ENCODE data around the gene PITPNM2.

PITPNM2 gene

GRCh38 chr12:123153906-123154305 is 3.0 kb upstream of the PITPNM2 start:
- TF ChIP-seq EZH2 (IDR thresholded peaks at IDR 0.05; ENCODE audit: borderline replicate concordance, low read length) (no peak), CTCF (IDR thresholded peaks at IDR 0.05; ENCODE audit: low read length) (no peak)
- peaks cover 35% of the 10 kb centered on the region for H3K36me3 ChIP-seq (ENCODE audit: insufficient read depth, low read length)
- H3K27me3 ChIP-seq (ENCODE audit: insufficient read depth, low read length) = no peaks in the 10 kb centered on the region
- no peak overlapping the region for H2AFZ ChIP-seq (ENCODE audit: low read length)
- no peaks in the 10 kb centered on the region for H4K20me1 ChIP-seq (ENCODE audit: insufficient read depth, low read length)
- H3K79me2 ChIP-seq (ENCODE audit: insufficient read depth, low read length) = peaks cover 31% of the 10 kb centered on the region
- H3F3A ChIP-seq (ENCODE audit: insufficient read depth, low read length) = 0 out of 2 replicates have a peak, but pooled peaks cover 4% of the 10 kb centered on the region
- H3K9me3 ChIP-seq (ENCODE audit: low read length) = no peaks in the 10 kb centered on the region
- no peak overlapping the region for H3K9ac ChIP-seq (ENCODE audit: low read length)
- H3K4me1 ChIP-seq (ENCODE audit: insufficient read depth, low read length, severe bottlenecking) = peaks cover 42% of the 10 kb centered on the region
- no peak overlapping the region; the same call in 1 of the 2 replicates for H3K4me2 ChIP-seq (ENCODE audit: low read length)
- H3K9me2 ChIP-seq (ENCODE audit: low read depth, low read length) = no peaks in the 10 kb centered on the region
- H3K4me3 ChIP-seq (ENCODE audit: low read depth, low read length, poor library complexity, severe bottlenecking) = no peak overlapping the region
- H3K27ac ChIP-seq (ENCODE audit: low read depth, low read length, poor library complexity, severe bottlenecking) = peak overlapping the region; percentile 91

GRCh38 chr12:123152833-123153232 is 1.9 kb upstream of the PITPNM2 start:
- H4K20me1 ChIP-seq (ENCODE audit: insufficient read depth, low read length) = no peaks in the 10 kb centered on the region
- no peaks in the 10 kb centered on the region for H3K9me3 ChIP-seq (ENCODE audit: low read length)
- H3K27ac ChIP-seq (ENCODE audit: low read depth, low read length, poor library complexity, severe bottlenecking) = peak overlapping the region; percentile 91
- H3K9ac ChIP-seq (ENCODE audit: low read length) = peak overlapping the region; percentile 99; the same call in 1 of the 2 replicates
- 0 out of 2 replicates have a peak, but pooled peaks cover 4% of the 10 kb centered on the region for H3F3A ChIP-seq (ENCODE audit: insufficient read depth, low read length)
- peaks cover 42% of the 10 kb centered on the region for H3K79me2 ChIP-seq (ENCODE audit: insufficient read depth, low read length)
- peaks cover 52% of the 10 kb centered on the region for H3K4me1 ChIP-seq (ENCODE audit: insufficient read depth, low read length, severe bottlenecking)
- H3K27me3 ChIP-seq (ENCODE audit: insufficient read depth, low read length) = no peaks in the 10 kb centered on the region
- H3K4me3 ChIP-seq (ENCODE audit: low read depth, low read length, poor library complexity, severe bottlenecking) = peak overlapping the region; percentile 89
- no peaks in the 10 kb centered on the region for H3K9me2 ChIP-seq (ENCODE audit: low read depth, low read length)
- peaks cover 46% of the 10 kb centered on the region for H3K36me3 ChIP-seq (ENCODE audit: insufficient read depth, low read length)
- TF ChIP-seq CTCF (IDR thresholded peaks at IDR 0.05; ENCODE audit: low read length) (no peak), EZH2 (IDR thresholded peaks at IDR 0.05; ENCODE audit: borderline replicate concordance, low read length) (no peak)
- no peak overlapping the region for H2AFZ ChIP-seq (ENCODE audit: low read length)
- no peak overlapping the region; the same call in 1 of the 2 replicates for H3K4me2 ChIP-seq (ENCODE audit: low read length)

- 0 out of 2 replicates have a peak, but pooled peaks cover 4% of the 10 kb centered on the region for H3F3A ChIP-seq (ENCODE audit: insufficient read depth, low read length)
- H3K9ac ChIP-seq (ENCODE audit: low read length) = peak overlapping the region; percentile 99
- no peaks in the 10 kb centered on the region for H3K27me3 ChIP-seq (ENCODE audit: insufficient read depth, low read length)
- no peak for TF ChIP-seq EZH2 (IDR thresholded peaks at IDR 0.05; ENCODE audit: borderline replicate concordance, low read length)
- no peak for TF ChIP-seq CTCF (IDR thresholded peaks at IDR 0.05; ENCODE audit: low read length)
- H4K20me1 ChIP-seq (ENCODE audit: insufficient read depth, low read length) = no peaks in the 10 kb centered on the region
- peak overlapping the region; percentile 89 for H3K4me3 ChIP-seq (ENCODE audit: low read depth, low read length, poor library complexity, severe bottlenecking)
- H3K9me2 ChIP-seq (ENCODE audit: low read depth, low read length) = no peaks in the 10 kb centered on the region
- H2AFZ ChIP-seq (ENCODE audit: low read length) = no peak overlapping the region
- H3K4me1 ChIP-seq (ENCODE audit: insufficient read depth, low read length, severe bottlenecking) = peaks cover 63% of the 10 kb centered on the region
- H3K9me3 ChIP-seq (ENCODE audit: low read length) = no peaks in the 10 kb centered on the region
- H3K79me2 ChIP-seq (ENCODE audit: insufficient read depth, low read length) = peaks cover 53% of the 10 kb centered on the region
- peak overlapping the region; percentile 91 for H3K27ac ChIP-seq (ENCODE audit: low read depth, low read length, poor library complexity, severe bottlenecking)
- peaks cover 53% of the 10 kb centered on the region for H3K36me3 ChIP-seq (ENCODE audit: insufficient read depth, low read length)
- peak overlapping the region; percentile 99 for H3K4me2 ChIP-seq (ENCODE audit: low read length)
Observed at GRCh38 chr12:123151457-123152454, 866 bp upstream of the PITPNM2 start.
